Stimulated activated CD4-positive, alpha-beta T cell treated with anti-CD3 and anti-CD28 coated beads, TNF-alpha, amount 100 ng/mL, for 1 hour (primary cell): ENCODE results near the gene WBP2NL.
A peak's percentile ranks its signal among the peaks of the same experiment; 100 is the strongest.
"Not testable (repeated sequence)": the region's sequence is repeated elsewhere in the genome, so short reads cannot be mapped to it uniquely, and the experiment has no call there.

Experiments
- DNase-seq, 3 donors: peaks; one replicate each; pipeline ENCODE4 v3.0.0-alpha.2; 2020; ENCODE audit warnings: low read depth in 3 of 3, low spot score in 1 of 3

WBP2NL gene, protein sequence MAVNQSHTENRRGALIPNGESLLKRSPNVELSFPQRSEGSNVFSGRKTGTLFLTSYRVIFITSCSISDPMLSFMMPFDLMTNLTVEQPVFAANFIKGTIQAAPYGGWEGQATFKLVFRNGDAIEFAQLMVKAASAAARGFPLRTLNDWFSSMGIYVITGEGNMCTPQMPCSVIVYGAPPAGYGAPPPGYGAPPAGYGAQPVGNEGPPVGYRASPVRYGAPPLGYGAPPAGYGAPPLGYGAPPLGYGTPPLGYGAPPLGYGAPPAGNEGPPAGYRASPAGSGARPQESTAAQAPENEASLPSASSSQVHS

DNA sequence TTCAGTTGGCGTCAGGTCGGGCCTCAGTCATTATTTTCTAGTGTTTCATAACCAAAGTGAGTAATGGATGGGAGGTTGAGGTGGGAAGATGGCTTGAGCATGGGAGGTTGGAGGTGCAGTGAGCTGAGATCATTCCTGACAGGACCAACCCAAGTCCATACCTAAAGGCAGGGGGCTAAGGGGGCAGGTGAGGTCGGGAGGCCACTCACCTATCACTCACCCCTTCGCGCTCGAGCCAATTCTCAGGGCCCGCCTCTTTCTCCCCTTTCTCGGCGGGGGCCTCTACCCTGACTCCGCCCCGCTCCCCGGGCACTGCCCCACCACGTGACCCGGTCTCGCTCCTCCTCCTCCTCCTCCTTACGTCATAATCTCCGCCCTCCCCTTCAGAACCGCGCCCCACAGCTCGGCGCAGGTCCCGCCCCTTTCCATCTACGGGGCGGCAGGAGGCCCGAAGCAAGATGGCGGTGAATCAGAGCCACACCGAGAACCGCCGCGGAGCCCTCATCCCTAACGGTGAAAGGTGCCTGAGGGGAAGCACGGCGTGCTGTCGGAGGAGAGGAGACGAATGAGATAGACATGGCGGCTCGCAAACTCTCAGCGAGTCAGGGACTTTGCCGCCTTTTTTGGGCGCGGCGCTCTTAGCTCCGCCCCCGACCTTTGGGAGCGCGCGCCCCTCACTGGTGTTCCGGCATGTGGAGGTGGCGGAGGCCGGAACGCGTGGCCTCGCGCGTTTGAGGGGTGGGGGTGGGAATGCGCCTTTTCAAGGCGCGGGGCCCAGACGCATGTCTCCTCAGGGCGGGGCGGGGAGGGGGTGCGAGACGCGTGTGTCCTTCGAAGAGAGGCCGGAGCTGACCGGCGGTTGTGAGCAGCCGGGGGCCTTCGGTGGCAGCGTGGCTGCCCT is at the start of gene WBP2NL:
Gene WBP2NL (plus strand): TSS at position 428 of the 901 bp plus-strand sequence. CDS start 31 bp downstream, at position 459.
- DNase-seq, result peak; percentile 79 to 85 (median 81)

DNA sequence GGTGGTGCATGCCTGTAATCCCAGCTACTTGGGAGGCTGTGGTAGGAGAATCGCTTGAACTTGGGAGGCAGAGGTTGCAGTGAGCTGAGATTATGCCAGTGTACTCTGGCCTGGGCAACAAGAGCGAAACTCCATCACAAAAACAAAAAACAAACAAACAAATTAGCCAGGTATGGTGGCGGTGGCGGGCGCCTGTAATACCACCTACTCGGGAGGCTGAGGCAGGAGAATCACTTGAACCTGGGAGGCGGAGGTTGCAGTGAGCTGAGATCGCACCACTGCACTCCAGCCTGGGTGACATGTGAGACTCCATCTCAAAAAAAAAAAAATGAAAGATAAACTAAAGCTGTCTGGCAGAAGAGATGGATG is 49.7 kb upstream of the WBP2NL start:
- not testable (repeated sequence) for DNase-seq

DNA sequence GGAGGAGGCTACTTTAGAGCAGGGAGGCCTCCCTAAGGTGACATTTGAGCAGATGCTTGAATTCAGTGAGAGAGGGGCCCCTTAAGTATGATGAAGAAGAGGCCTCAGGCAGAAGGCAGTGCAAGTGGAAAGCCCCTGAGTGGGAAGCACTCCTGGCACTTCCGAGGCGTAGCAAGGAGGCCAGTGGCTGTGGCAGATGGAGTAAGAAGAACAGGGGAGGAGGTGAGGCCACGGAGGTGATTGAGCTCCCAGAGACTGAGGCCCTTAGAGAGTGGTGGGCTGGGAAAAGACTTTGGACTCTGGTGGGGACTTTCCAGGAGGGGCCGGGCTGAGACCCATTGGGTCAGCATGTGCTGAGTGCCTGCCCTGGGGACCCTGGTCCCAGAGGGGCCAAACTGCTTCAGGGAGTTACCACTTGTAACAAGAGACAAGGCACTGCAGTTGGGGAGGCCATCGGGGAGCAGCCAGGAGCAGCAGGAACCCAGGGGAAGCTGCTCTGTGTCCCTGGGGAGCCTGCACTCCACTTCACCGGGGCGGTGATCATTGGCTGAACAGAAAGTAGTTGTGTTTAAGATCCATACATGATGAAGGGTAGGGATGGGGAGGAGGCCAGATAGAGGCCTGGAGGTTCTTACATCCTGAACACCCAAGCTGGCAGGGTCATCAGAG is 49.2 kb upstream of the WBP2NL start:
- DNase-seq, result no peak

DNA sequence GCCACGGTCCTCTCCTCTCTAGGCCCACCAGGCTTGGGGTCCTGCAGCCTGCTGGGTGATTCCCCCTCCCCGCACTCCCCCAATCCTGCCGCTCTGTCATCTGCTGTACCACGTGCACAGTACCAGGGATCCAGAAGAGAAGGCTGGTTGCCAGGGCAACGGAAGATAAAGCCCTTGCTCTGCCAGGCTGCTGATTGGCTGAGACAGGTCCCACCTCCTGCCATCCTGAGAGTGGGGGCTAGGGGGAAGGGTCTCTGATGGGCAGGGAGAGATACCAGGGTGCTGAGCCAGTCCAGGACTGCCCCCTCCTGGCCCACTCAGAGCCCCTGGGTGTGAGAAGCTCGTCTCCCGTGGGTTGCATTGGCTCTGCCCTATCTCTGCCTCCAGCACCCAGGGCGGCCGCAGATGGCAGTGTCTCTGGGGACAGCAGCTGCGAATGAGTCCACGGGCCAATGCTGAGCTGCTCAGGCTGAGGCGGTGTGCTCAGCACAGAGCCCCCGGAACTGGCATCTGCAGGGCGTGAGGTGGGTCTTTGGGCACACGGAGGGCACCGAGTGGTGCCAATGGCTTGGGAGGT is 46.6 kb upstream of the WBP2NL start, which contains the start of gene SMIM45:
Gene SMIM45 (plus strand): TSS at position 253 of the 577 bp plus-strand sequence.
- no peak for DNase-seq

DNA sequence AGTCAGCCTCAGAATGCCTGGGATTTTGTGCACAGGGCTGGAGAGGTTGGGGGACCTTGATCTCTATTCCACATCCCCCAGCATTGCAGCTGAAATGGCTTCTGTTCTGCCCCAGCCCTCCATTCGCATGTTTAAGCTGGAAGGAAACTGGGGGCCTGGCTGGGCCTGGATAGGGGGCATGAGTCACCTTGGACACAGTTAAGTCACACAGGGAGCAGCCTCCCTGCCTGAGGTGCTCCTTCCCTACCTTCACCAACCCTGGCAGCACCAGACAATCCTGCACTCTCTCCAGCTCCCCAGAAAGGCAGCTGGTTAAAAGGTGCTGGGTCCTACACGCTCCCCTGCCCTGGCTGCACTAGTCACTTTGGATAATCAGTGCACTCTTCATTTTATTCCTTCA is 45.9 kb upstream of the WBP2NL start:
- DNase-seq, result no peak

DNA sequence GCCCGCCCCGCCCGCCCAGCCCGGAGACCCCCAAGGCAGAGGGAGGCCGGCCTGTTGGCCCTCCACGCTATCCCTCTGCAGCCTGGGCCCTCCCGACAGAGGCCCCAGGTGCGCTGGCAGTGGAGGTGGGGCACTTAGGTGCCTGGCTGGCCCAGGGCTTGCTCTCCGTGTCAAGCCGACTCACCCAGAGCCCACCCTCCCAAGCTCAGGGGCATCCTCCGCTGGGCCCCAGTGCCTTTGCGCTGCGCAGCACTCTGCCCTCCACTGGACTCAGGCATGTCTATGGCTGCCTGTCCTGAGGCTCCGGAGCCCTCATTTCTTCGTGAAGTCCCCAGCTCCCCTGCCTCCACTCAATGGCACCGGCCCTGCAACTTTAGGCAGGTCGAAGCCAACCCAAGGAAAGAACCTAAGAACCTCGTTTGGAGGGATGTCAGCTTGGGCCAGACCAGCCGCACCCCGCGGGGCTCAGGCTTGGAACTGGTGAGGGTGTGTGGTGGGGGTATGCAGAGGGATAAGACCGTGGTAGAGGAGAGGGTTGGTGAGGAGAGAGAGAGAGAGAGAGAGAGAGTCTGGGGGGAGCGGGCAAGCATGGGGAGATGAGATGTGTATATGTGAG is 40.5 kb upstream of the WBP2NL start:
- no peak for DNase-seq

DNA sequence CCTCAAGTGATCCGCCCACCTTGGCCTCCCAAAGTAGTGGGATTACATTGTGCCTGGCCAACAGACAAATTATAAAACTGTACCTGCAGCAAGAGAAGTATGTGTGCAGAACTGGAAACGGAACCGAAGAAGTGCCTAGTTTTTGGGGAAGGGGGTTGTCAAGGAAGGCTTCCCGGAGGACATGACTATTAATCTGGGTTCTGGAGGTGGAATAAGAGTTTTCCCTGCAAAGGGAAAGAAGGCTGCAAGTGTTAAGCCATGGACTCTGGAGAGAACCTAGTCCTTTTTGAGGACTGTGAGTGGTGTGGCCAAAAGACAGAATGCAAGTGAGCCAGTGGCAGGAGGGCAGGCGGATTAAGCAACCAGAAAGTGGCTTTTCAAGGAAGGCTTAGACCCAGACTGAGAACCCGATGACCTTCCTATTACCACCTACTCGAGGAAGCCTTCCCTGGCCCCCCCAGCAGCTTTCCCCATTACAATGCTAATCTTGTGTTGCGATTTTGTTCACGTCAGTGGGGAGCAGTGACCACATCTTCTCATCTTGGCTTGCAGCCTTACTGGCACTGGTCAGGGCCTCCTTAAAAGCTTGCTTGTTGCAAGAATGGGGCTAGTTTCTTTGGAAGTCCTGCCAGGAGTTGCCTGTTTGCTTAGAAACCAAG is 35.0 kb upstream of the WBP2NL start:
- DNase-seq, result no peak

DNA sequence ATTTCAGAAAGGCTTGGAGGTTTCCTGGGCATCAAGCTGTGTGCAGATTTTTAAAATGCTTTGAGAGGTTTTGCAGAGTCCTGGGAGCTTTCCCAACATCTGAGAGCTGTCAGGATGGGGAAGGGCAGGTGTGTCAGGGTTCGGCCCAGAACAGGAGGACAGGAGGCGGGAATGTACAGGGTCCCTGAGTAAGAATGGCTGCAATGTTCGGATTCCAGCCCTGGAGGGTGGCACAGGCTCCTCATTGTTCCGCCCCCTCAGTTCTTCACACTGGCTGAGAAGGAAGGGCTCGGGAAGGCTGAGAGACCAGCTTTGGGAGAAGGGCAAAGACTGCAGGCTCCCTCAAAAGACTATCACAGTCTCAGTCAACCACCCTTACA is 34.5 kb upstream of the WBP2NL start:
- no peak for DNase-seq

DNA sequence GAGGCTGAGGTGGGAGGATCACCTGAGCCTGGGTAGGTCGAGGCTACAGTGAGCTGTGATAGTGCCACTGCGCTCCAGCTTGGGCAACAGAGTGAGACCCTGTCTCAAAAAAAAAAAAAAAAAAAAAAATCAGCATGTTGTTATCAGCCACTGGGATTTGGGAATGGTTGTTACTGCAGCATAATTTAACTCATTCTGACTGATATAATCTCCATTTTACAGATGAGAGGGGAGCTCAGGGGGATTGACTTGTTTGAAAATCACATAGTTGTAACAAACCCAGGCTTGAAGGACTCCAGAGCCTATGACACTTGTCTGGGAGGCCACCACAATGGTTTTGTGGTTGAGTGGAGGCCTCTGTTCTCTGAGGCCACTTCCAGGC is 32.4 kb upstream of the WBP2NL start:
- DNase-seq, result no peak

DNA sequence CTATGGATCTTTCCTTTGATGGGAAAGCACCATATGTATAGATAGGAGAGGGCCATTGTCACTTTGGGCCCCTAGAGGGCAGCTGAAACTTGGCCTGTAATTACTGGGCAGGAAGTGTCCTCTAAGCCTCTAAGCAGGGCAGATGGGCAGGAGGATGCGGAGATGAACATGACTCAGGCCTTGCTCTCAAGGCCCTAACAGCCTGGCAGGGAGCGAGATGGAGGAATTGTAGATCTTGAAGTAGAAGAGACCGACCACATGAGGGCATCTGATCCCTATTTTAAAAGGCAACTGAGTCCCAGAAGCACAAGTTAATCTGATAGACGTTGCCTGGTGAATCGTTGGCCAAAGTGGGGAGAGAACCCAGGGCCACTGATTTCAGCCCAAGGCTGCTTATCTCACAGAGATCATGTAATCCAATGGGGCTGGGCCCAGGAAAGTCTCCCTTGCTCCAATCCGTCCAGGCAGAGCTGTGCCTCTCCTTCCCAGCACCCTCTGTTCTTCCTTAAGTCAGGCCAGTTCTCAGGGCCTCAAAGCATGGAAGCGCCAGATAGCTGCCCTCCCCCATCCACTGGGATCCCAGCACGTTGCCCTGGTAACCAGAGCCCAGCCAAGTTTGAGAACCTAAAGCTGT is 31.9 kb upstream of the WBP2NL start:
- peak in 1 of 3 donors; percentile 7 for DNase-seq

DNA sequence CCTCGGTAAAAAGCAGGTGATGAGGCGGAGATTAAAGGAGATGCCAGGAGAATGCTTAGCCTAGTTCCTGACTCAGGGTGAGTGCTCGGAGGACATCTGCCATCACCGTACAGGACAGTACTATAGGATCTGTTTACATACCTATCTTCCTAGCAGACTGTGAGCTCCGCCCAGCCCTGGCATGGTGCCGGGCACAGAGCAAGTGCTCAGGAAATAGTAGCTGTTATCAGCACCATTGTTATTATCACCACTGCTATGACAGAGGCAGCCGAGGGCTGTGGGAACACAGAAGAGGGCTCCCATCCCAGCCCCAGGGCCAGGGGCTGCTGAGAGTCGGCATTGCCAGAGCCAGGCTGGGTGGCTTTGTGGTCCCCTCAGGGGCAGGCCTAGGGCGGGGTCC is 30.0 kb upstream of the WBP2NL start:
- DNase-seq, result no peak

DNA sequence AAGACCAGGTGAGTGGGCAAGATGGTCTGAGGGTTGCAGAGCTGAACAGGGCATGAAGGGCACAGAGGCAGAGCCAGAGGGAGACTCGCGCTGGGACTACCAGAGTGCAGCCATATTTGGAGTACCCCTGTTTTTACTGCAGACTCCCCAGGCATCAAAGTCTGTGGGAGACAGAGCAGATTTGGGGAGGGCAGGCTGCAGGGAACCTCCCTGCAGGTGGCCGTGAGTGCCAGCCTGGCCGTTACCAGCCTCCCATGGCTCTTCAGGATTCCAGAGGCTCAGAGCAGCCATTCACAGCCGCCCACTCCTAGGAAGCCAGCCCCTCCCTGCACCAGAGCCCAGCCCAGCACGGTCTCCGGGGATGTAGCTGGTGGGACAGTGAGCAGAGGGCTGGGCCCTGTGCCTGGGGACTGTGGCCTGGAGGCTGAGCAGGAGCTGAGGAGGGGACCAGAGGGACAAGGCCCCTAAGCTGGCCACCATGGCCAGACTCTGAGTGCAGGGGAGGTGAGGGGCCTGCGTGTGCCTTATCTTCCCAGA is 29.4 kb upstream of the WBP2NL start, which contains the start of gene SEPTIN3:
Gene SEPTIN3 (plus strand): TSS at position 334 of the 537 bp plus-strand sequence. CDS start 2,050 bp downstream, outside the sequence.
- no peak for DNase-seq

DNA sequence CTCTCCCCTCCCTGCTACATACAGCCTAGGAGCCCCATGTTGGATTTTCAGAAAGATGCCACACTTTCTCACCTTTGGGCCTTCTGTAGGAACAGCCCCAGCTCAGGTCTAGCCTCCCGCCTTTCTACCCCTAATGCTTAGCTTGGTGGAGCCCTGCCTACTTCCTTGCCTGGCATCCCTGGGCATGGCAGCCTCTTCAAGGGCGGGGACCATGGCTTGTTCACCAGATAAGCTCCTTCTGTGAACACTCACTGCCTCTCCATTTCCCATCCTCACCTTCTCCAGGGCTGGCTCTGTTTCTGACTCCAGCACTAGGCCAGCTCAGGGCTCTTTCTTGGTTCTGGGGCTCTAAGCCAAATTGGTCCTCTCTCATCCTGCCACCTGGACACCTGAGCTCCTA is 28.0 kb upstream of the WBP2NL start:
- DNase-seq, result no peak

DNA sequence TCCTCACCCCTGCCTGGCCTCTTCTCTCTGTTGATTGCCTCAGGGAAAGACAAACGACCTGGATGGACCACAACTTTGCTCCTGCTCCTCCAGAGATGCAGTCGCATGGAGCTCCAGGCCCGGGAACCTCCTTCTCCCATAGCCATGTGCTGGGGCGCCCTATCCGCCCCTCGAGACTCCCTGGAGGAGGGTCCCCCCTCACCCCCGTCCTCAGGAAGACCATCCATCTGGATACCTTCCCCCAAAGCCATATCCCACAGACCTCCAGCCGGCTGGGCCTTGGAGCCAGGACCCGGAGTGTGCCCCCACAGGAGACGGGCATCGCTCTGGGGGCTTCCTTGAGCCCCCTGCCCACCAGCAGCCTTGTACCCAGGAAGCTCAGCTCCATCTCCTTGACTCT is 27.2 kb upstream of the WBP2NL start:
- DNase-seq, result no peak

DNA sequence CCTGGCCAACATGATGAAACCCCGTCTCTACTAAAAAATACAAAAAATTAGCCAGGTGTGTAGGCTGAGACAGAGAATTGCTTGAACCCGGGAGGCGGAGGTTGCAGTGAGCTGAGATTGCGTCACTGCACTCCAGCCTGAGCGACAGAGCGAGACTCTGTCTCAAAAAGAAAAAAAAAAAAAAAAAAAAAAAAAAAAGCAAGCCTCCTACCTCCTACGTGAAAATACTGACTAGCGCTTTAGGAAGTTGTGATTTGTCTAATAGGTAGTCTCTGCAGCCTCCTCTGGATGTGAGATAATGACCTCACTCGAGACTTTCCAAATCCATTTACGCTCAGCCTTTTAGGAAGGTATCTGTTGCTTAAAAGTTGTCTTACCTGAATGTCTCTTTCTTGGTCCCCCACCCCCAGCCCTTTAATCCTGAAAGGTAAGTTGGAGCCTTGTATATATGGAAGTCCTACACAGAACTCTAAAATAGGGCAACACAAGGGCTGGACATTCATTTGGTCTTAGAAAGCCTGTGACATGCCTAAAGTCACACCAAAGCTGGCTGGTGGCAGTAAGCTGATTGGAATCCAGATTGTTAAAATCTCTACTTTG is 23.8 kb upstream of the WBP2NL start:
- DNase-seq, result no peak

DNA sequence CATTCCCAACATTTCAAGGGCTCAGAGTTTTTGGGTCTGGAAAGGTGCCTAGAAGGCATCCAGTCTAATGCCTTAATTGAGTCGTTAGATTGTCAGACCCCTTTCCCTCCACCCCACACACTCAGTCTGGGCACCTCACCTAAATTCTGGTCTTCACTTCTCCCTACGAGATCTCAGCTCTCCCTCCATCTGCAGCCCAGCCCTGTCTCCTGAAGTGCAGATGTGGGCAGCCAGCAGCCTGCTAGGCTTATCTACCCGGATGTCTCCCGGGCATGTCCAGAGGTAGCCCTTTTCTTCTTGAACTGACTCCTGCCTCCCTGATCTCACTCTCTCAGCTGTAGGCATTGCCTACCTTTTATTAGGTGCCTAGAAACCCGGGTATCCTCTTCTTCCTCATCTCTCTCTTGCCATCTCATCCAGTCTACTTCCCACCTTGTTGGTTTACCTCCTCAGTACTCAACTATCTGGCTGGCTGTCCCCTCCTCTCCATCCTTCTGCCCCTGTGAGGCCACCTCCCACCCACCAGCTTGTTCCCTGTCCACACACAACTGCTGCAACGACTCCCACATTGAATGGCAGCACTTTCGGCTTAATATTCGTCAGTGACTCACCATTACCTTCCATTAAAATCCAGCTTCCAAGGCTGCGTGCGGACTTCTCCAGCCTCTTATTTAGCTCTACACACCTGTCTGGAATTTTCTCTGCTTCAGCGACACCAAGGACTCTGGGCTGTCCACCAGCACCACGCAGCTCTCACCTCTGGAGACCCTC is 23.1 kb upstream of the WBP2NL start:
- DNase-seq, result no peak

DNA sequence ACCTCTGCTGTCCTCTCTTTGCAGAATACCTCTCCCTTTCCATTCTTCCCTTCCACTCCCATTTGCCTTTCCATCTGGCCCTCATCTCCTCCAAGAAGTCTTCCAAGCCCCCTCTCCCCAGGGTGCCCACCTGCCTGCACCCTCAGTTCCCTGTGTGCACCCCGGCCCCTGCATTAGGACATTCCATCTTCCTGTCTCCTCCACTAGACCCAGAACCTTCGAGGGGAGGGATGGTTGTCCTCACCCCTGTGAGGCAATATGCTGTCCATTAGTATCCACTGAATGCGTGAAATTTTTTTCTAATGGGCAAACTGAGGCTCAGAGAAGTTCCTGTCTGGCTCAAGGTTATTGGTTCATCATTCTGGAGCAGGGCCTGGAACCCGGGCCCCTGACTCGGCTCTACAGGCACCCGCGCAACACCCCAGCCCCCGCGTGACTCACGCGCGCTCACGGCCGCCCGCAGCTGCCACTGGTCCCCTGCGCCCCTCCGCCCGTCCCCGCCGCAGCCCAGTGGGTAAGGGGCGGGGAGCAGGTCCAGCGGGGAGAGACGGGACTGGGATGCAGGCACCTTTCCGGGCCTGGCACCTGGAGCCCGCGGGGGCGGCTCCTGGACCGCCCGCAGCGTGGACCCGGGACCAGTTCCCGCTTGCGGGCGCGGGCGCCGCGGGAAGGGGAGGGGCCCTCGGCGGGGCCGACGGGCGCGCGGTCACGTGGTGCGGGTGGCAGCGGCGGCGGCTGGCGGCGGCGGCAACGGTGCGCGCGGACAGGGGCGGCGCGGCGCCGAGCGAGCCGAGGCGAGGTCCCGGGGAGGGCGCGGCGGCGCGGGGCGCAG is 22.3 kb upstream of the WBP2NL start:
- peak in 1 of 3 donors; percentile 33 for DNase-seq
